ENCODE measurements around the gene WSCD2. TPM values are rescaled to one million over a fixed set of nuclear protein-coding genes. Genes with fewer than 3 reads are reported as not detected.

The WSCD2 gene
- total RNA-seq, 1 donor from 2014 or later: not detected

DNA sequence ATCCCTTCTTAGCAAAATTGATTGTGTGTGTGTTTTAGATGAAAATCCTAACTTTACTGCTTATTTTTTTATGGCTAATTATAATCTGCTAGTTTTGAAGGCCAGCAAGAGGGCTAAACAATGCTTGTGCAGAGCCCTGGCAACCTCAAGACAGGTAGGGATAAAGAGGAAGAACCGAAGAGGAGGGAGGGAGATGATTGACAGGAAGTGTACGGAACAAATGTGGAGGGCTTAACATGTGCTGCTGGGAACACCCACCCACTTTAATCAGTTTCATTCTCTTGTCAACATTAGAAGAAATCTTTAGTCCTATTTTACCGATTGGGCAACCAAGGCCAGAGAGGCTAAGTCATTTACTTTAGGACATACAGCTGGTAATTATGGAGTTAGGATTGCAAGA is 1.4 kb upstream of the WSCD2 start:
- H3K4me3 Mint-ChIP-seq (ENCODE audit: low read depth): no peak overlapping the region
- peaks cover 1% of the 10 kb centered on the region for H3K4me1 Mint-ChIP-seq (ENCODE audit: low read depth)
- no peaks in the 10 kb centered on the region for H3K9me3 Mint-ChIP-seq (ENCODE audit: low read depth)
- TF ChIP-seq, protein P1, sequence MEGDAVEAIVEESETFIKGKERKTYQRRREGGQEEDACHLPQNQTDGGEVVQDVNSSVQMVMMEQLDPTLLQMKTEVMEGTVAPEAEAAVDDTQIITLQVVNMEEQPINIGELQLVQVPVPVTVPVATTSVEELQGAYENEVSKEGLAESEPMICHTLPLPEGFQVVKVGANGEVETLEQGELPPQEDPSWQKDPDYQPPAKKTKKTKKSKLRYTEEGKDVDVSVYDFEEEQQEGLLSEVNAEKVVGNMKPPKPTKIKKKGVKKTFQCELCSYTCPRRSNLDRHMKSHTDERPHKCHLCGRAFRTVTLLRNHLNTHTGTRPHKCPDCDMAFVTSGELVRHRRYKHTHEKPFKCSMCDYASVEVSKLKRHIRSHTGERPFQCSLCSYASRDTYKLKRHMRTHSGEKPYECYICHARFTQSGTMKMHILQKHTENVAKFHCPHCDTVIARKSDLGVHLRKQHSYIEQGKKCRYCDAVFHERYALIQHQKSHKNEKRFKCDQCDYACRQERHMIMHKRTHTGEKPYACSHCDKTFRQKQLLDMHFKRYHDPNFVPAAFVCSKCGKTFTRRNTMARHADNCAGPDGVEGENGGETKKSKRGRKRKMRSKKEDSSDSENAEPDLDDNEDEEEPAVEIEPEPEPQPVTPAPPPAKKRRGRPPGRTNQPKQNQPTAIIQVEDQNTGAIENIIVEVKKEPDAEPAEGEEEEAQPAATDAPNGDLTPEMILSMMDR (IDR thresholded peaks at IDR 0.05; ENCODE audit: unreplicated experiment): no peak
- no peaks in the 10 kb centered on the region for H3K36me3 Mint-ChIP-seq (ENCODE audit: insufficient read depth)
- peaks cover 69% of the 10 kb centered on the region for H3K27me3 Mint-ChIP-seq
- H3K27ac Mint-ChIP-seq: no peak overlapping the region
- no peak for DNase-seq (ENCODE audit: low spot score, unreplicated experiment)

DNA sequence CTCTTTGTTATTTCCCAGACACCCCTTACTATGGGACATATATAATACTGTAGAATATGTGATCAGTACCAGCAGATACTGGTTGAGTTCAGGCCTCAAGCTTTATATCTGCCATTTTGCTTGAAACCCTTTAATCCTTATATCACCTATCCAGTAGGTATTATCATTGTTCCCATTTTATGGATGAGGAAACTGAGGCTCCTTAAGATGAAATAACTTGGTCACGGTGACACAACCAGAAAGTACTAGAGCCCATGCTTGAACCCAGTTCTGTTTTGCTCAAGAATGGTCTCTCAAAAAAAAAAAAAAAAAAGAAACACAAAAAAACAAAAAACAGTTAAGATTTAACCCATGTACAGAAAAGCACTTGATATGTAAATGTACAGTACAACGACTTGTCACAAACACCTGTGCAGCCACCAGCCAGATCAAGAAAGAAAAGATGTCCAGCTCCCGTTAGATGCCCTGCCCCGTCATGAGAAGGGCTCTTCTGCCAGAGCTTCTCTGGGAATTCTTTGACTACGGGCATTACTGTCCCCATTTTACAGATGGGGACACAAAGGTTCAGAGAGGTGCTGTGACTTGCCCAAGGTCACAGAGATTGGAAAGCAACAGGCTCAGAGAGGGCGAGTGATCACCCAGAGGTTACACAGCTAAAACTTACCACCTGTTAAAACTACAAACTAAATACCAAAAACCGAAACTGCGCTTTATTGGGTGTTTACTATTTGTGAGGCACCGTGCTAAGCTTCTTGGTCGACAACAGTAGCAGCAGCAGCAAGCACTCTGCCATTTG is 669 bp upstream of the WSCD2 start:
- TF ChIP-seq, protein P1 (IDR thresholded peaks at IDR 0.05; ENCODE audit: unreplicated experiment): no peak
- Mint-ChIP-seq H3K4me3 (ENCODE audit: low read depth) (peak overlapping the region; percentile 53), H3K36me3 (ENCODE audit: insufficient read depth) (no peaks in the 10 kb centered on the region), H3K27ac (no peak overlapping the region), H3K9me3 (ENCODE audit: low read depth) (no peaks in the 10 kb centered on the region), H3K27me3 (peaks cover 77% of the 10 kb centered on the region), H3K4me1 (ENCODE audit: low read depth) (peaks cover 1% of the 10 kb centered on the region)
- DNase-seq (ENCODE audit: low spot score, unreplicated experiment): no peak

DNA sequence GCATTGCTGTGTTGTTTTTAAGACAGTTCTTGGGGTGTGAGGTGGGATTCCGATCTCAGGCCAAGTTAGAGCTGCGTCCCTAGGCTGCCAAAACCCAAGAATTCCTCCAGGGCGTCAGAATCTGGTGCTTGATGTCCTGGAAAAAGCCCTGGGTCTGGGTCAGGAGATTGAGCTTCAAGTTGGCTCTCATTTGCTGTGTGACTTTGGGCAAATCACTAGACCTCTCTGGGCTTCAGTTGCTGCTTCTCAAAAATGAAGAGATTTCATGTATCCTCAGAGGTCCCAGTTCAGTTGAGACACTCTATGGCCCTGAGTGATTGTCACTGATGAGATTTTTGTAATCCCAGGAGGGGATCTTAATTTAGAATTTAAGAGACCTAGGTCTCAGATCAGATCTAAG is 1.9 kb downstream of the WSCD2 start:
- peaks cover 1% of the 10 kb centered on the region for H3K4me1 Mint-ChIP-seq (ENCODE audit: low read depth)
- H3K4me3 Mint-ChIP-seq (ENCODE audit: low read depth): no peak overlapping the region
- no peak overlapping the region for H3K27ac Mint-ChIP-seq
- H3K9me3 Mint-ChIP-seq (ENCODE audit: low read depth): no peaks in the 10 kb centered on the region
- no peak for DNase-seq (ENCODE audit: low spot score, unreplicated experiment)
- TF ChIP-seq, protein P1 (IDR thresholded peaks at IDR 0.05; ENCODE audit: unreplicated experiment): no peak
- peaks cover 65% of the 10 kb centered on the region for H3K27me3 Mint-ChIP-seq
- H3K36me3 Mint-ChIP-seq (ENCODE audit: insufficient read depth): no peaks in the 10 kb centered on the region

DNA sequence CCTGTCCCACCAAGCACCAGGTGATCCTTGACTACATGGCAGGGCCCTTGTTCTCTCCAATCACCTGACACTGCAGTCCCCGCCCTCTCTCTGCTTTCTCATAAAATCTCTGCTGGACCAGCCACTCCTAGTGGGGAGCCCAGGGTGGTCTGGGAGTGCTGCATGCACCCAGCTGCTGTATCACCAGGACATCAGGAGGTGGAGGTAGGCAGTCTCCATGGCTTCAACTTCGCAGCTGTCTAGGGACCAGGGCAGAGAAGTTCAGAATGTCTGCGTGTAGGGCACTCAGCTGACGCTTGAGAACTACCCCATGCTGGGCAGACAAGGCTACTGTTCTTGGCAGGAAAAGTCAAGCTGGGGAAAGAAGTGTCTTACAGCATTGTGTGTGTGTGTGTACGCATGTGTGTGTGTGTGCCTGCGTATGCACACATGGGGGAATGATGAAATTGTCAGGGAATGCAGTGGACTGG is 2.6 kb downstream of the WSCD2 start:
- DNase-seq (ENCODE audit: low spot score, unreplicated experiment): no peak
- no peak overlapping the region for H3K27ac Mint-ChIP-seq
- H3K36me3 Mint-ChIP-seq (ENCODE audit: insufficient read depth): no peaks in the 10 kb centered on the region
- H3K9me3 Mint-ChIP-seq (ENCODE audit: low read depth): no peaks in the 10 kb centered on the region
- H3K4me1 Mint-ChIP-seq (ENCODE audit: low read depth): peaks cover 1% of the 10 kb centered on the region
- H3K27me3 Mint-ChIP-seq: peaks cover 59% of the 10 kb centered on the region
- no peak overlapping the region for H3K4me3 Mint-ChIP-seq (ENCODE audit: low read depth)
- TF ChIP-seq, protein P1 (IDR thresholded peaks at IDR 0.05; ENCODE audit: unreplicated experiment): no peak

DNA sequence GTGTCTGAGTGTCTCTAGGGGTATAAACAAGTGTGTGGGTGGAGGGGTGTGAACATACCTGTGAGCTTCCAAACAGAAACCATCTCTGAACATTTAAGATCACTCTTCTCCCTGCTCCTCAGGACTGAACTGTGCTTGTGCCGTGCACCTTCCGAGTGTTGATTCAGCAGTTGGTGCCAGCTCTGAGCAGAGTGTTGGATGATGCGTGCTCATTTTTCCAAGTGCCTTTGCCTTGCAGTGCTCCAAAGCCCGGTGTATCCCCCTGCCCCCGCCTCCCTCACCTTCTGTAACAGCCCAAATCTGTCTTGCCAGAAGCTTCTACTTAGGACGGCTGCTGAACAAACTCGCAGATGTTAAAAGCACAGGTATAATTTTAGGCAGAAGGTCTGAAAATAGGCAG is 4.4 kb downstream of the WSCD2 start:
- Mint-ChIP-seq H3K36me3 (ENCODE audit: insufficient read depth) (no peaks in the 10 kb centered on the region), H3K4me1 (ENCODE audit: low read depth) (peaks cover 1% of the 10 kb centered on the region), H3K4me3 (ENCODE audit: low read depth) (no peak overlapping the region), H3K27ac (no peak overlapping the region), H3K27me3 (peaks cover 42% of the 10 kb centered on the region), H3K9me3 (ENCODE audit: low read depth) (no peaks in the 10 kb centered on the region)
- TF ChIP-seq, protein P1 (IDR thresholded peaks at IDR 0.05; ENCODE audit: unreplicated experiment): no peak
- no peak for DNase-seq (ENCODE audit: low spot score, unreplicated experiment)
